ENCODE data around the gene FDCSP.
"Not testable (repeated sequence)": the region's sequence is repeated elsewhere in the genome, so short reads cannot be mapped to it uniquely, and the experiment has no call there.

FDCSP gene

DNA sequence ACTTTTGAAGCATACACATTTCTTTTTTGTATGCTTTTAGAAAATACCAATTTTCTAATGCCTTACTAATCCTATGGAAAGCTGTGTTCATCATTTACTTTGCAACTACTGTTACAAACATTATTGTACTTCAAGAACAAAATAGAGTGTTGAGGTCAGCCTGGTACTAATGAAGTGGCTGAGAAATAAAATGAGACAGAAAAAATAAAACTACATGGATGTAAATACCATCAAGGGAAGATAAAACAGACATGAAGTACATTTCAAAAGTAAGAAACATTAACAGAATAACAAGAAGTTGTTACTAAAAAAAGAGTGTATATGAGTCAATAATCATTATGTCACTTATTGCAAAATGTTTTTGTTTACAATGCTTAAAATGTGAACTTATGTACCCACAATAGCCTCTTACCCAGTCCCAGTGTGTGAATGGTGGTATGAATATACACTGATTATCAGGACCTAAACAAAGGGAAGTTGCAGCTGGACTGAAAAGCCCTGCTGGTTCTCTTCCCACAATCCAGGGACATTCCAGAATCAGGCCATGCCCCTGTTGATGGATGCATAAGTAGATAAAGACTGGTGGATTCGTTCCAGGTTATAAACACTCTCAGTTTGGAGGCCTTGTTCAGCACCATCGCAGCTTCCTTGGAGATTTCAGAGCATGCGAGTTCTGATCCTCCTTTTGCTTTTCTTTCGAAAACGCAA, 14.1 kb downstream of the FDCSP start:
- DNase-seq, result no peak

- DNase-seq, result not testable (repeated sequence)
Observed at GRCh38 chr4:70242297-70242696, 16.4 kb downstream of the FDCSP start, which contains the start of gene CSN3. Gene CSN3 (plus strand): TSS chr4:70242597. CDS start chr4:70244820, 2,223 bp downstream.

GRCh38 chr4:70243091-70243490, 17.2 kb downstream of the FDCSP start:
- no peak for DNase-seq

DNA sequence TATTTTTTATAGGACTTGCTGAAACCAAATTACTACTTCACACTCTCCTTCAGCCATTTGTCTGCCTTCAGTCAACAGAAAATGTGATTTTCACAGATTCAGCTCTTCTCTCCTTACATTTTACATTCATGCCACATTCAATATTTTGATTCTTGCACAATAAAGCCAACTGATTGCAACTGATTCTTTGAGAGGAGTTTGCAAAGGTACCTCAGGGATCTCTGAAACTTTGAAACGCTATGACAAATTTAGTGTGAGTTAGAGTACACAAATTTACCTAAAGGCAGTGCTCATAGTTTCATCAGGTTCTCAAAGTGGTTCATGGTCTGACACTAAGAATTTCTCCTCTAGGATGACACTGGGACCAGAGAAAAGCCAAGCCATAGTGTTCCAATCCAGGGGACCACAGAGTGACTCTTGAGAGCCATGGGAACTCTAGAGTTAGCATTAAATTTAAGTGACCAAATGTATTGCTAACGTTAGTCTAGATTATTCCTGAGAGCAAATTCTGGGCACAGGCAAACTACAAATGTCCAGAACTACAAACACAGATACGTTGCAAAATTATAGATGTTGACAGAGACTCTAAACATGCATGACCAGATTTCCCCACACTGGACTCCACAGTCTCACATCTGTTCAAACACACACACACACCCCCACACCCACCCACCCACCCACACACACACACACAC, 25.5 kb downstream of the FDCSP start:
- no peak for DNase-seq

DNA sequence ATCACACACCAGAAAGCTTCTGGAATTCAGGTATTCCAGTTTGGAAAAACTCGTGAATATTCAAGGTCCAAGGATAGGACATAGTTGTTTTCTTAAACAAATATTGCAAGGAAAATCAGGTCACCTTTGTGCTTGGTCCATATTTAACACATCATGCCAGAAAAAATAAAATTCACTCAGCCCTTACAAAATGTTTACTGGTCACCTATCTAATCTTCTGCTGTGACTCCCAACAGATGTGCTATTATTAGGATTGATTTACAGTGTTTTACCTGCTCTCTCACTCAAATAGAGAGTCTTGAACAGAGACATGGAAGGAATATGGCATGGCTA, 26.0 kb downstream of the FDCSP start:
- DNase-seq, result no peak

- DNase-seq, result no peak
Observed at GRCh38 chr4:70269674-70270073, 43.8 kb downstream of the FDCSP start.

DNA sequence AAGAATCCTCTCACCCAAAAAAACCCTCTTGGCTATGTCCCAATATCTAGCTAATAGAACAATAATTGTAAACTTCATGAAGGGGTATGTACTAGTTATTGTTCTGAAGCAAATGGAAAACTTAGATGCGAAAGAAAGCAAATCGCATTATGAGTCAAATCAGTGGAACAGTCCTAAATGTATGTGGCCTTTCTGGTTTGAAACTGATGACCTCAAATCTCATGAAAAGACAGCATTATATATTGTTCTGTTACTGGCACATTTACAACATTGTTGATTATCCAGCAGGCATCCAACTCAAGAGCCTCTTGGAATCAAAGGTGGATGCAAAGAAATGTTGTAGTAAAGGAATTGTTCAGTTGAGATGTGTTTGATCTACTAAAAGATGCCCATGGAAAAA, 51.2 kb downstream of the FDCSP start:
- DNase-seq, result no peak

- DNase-seq, result no peak
Observed at GRCh38 chr4:70280567-70280966, 54.6 kb downstream of the FDCSP start.
